Measurements from ENCODE around the gene OLFM1.

DNA sequence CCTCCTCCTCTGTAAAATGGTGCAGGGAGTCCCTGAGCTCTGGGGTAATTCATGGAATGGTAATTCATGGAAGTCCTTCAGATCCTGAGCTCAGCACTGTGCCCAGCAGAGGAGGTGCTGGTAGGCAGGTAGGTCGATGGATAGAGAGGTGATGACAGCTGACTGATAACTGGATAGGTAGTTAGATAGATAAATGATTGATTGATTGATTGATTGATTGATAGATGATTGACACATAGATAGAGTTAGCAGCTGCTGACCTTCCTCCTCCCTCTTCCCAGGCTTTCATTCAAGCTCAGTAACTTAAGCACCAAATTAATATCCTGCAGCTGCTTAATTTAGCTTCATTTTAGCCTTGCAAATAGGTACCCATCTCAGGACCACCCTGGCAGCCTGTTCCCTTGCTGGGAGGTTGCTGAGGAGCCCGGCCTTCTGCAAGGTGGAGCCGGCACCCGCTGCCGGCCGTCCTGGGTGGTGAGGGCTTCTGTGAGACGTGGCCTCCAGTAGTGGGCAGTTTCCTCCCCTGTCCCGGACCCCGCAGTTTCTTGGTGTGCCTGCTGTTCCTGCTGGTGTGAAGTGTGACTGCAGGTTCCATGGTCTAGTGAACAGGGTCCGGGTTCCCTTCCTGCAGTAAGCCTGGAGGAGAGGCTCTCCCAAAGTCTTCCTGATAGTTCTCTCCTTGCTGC, 13.4 kb downstream of the OLFM1 start:
- no peak for TF ChIP-seq EZH2 (IDR thresholded peaks at IDR 0.05; ENCODE audit: low read depth)
- TF ChIP-seq, protein P1, sequence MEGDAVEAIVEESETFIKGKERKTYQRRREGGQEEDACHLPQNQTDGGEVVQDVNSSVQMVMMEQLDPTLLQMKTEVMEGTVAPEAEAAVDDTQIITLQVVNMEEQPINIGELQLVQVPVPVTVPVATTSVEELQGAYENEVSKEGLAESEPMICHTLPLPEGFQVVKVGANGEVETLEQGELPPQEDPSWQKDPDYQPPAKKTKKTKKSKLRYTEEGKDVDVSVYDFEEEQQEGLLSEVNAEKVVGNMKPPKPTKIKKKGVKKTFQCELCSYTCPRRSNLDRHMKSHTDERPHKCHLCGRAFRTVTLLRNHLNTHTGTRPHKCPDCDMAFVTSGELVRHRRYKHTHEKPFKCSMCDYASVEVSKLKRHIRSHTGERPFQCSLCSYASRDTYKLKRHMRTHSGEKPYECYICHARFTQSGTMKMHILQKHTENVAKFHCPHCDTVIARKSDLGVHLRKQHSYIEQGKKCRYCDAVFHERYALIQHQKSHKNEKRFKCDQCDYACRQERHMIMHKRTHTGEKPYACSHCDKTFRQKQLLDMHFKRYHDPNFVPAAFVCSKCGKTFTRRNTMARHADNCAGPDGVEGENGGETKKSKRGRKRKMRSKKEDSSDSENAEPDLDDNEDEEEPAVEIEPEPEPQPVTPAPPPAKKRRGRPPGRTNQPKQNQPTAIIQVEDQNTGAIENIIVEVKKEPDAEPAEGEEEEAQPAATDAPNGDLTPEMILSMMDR (conservative IDR thresholded peaks at IDR 0.05): no peak

Measured in PC-9 (cell line).